ENCODE measurements around the gene EPHB6. TPM values are rescaled to one million over a fixed set of nuclear protein-coding genes. Genes with fewer than 3 reads are reported as not detected.

EPHB6 gene
- total RNA-seq, 1 donor from 2014 or later, result 3.3 TPM

GRCh38 chr7:142894112-142894984 lies 39.5 kb downstream of the EPHB6 start:
- Histone ChIP-seq H3K36me3 (ENCODE audit: control insufficient read depth, insufficient read depth, low read length) (no peaks in the 10 kb centered on the region), H3K27me3 (ENCODE audit: control insufficient read depth, insufficient read depth, low read length) (no peaks in the 10 kb centered on the region), H3K4me3 (ENCODE audit: low read depth, low read length) (no peak overlapping the region)
- no peak for DNase-seq (ENCODE audit: low read depth)
- no peak for TF ChIP-seq CTCF (IDR thresholded peaks at IDR 0.05; ENCODE audit: insufficient read depth, low read length, poor library complexity, severe bottlenecking)

DNA sequence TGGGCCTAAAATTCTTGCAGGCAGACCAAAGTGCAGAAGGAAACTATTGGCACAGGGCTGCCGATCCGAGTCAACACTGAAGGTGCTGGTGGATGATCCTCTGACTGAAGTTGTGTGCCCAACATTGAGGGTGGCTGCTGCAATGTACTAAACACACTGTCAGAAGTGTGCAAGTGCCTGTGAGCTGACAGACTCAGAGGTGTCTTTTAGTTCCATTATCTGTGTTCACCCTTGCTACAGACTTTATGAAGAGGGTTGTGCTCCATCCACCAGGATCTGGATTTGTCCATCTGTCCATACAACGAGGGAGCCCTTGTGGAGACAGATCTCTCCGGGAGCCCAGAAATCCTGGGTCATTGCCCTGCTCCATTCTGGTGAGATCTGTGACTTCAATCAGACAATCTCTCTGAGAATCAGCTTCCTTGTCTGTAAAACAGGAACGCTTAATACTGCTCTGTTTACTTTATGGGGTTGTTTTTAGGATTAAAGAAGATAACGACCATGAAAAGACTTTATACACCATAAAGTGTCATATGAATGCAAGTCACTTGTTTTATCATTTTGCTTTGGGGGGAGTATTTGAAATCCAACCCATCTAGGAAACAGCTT lies 40.2 kb downstream of the EPHB6 start:
- Histone ChIP-seq H3K27me3 (ENCODE audit: control insufficient read depth, insufficient read depth, low read length) (no peaks in the 10 kb centered on the region), H3K36me3 (ENCODE audit: control insufficient read depth, insufficient read depth, low read length) (no peaks in the 10 kb centered on the region), H3K4me3 (ENCODE audit: low read depth, low read length) (no peak overlapping the region)
- no peak for TF ChIP-seq CTCF (IDR thresholded peaks at IDR 0.05; ENCODE audit: insufficient read depth, low read length, poor library complexity, severe bottlenecking)
- DNase-seq (ENCODE audit: low read depth), result no peak

DNA sequence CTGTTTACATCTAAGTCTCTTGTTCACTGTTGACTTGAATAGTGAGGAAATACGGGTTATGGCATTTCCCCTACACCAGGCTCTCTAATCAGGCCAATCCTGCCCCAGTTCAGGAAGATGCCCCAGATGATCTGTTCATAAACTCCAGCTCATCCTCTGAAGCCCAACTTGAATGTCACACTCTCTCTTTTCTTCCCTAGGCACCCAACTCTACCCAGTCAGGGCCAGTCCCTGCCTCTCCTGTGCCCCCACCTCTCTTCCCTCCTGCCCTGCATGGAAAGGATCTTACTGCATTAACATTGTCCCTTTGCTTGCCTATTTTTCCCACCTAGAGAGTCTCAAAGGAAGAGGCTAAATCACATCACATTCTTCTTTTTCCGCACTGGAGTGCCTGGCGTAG lies 41.3 kb downstream of the EPHB6 start:
- no peak for DNase-seq (ENCODE audit: low read depth)
- no peak overlapping the region for H3K4me3 ChIP-seq (ENCODE audit: low read depth, low read length)
- no peak for TF ChIP-seq CTCF (IDR thresholded peaks at IDR 0.05; ENCODE audit: insufficient read depth, low read length, poor library complexity, severe bottlenecking)
- no peaks in the 10 kb centered on the region for H3K36me3 ChIP-seq (ENCODE audit: control insufficient read depth, insufficient read depth, low read length)
- H3K27me3 ChIP-seq (ENCODE audit: control insufficient read depth, insufficient read depth, low read length), result no peaks in the 10 kb centered on the region

DNA sequence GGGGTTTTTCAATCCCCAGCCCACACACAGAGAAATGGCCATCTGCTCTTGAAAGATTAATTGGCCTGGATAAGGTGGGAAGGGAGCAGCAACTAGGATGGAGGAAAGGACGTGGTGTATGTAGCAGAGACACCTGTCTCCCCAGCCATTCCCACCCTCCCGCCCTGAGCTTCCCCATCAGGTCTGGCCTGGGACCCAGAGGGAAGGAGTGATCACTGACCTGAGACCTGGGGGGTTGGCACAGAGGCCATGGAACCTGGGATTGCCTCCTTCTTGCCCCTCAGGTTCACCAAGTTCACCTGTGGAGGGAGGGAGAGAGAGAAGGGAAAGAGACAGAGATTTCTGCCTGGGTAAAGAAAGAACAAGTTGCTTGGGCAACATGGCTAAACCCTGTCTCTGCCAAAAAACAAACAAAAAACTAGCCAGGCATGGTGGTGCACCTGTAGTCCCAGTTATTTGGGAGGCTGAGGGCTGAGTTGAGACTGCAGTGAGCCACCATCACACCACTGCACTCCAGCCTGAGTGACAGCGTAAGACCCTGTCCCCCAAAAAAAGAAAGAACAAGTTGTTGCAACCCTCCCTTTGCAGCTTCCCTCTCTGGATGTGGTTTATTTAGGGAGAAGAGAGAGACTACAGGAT lies 42.0 kb downstream of the EPHB6 start:
- TF ChIP-seq CTCF (IDR thresholded peaks at IDR 0.05; ENCODE audit: insufficient read depth, low read length, poor library complexity, severe bottlenecking), result no peak
- Histone ChIP-seq H3K4me3 (ENCODE audit: low read depth, low read length) (no peak overlapping the region), H3K36me3 (ENCODE audit: control insufficient read depth, insufficient read depth, low read length) (no peaks in the 10 kb centered on the region), H3K27me3 (ENCODE audit: control insufficient read depth, insufficient read depth, low read length) (no peaks in the 10 kb centered on the region)
- DNase-seq (ENCODE audit: low read depth), result no peak

- H3K4me3 ChIP-seq (ENCODE audit: low read depth, low read length), result no peak overlapping the region
- no peak for DNase-seq (ENCODE audit: low read depth)
- TF ChIP-seq CTCF (IDR thresholded peaks at IDR 0.05; ENCODE audit: insufficient read depth, low read length, poor library complexity, severe bottlenecking), result no peak
- H3K36me3 ChIP-seq (ENCODE audit: control insufficient read depth, insufficient read depth, low read length), result no peaks in the 10 kb centered on the region
- no peaks in the 10 kb centered on the region for H3K27me3 ChIP-seq (ENCODE audit: control insufficient read depth, insufficient read depth, low read length)
These were observed 42.8 kb downstream of the EPHB6 start for GRCh38 chr7:142897691-142898090.

Measured in kidney epithelial cell (primary cell).